Hepatocyte (in vitro differentiated cells): ENCODE results near the gene ATF4. TPM values are rescaled to one million over a fixed set of nuclear protein-coding genes. Genes with fewer than 3 reads are reported as not detected.

Experiments
- DNase-seq: peaks from one replicate; pipeline ENCODE4 v3.0.0-alpha.2; 2016; ENCODE audit warnings: low spot score
- H2AFZ ChIP-seq: fragments of 200-600 bp; sonication (generic); 2 replicates; pipeline ENCODE4 v1.6.0; 2016; ENCODE audit warnings: antibody characterized with exemption, mild to moderate bottlenecking
- H3K27ac ChIP-seq: fragments of 200-600 bp; sonication (generic); 2 replicates; pipeline ENCODE4 v1.5.1; 2016; ENCODE audit warnings: mild to moderate bottlenecking
- H3K27me3 ChIP-seq: fragments of 200-600 bp; sonication (generic); 2 replicates; pipeline ENCODE4 v1.6.1; 2016
- H3K36me3 ChIP-seq: fragments of 200-600 bp; sonication (generic); replicated peaks from 2 replicates; pipeline ENCODE4 v1.5.1; 2016; ENCODE audit warnings: low read depth; ENCODE audit not compliant: insufficient read depth
- H3K4me1 ChIP-seq: fragments of 200-600 bp; sonication (generic); 2 replicates; pipeline ENCODE4 v1.5.1; 2016; ENCODE audit warnings: mild to moderate bottlenecking, moderate library complexity; ENCODE audit not compliant: insufficient read depth
- H3K4me2 ChIP-seq: fragments of 200-600 bp; sonication (generic); 2 replicates; pipeline ENCODE4 v1.6.0; 2016
- H3K4me3 ChIP-seq: fragments of 200-600 bp; sonication (generic); 2 replicates; pipeline ENCODE4 v1.5.1; 2016; ENCODE audit warnings: mild to moderate bottlenecking
- H3K79me2 ChIP-seq: fragments of 200-600 bp; sonication (generic); 2 replicates; pipeline ENCODE4 v1.6.0; 2017; ENCODE audit warnings: mild to moderate bottlenecking
- H3K9me2 ChIP-seq: fragments of 200-600 bp; sonication (generic); replicated peaks from 2 replicates; pipeline ENCODE4 v1.6.0; 2017; ENCODE audit warnings: mild to moderate bottlenecking; ENCODE audit not compliant: insufficient read depth
- H3K9me3 ChIP-seq: fragments of 200-600 bp; sonication (generic); 2 replicates; pipeline ENCODE4 v1.5.1; 2016; ENCODE audit warnings: low read depth, mild to moderate bottlenecking
- H4K20me1 ChIP-seq: fragments of 200-600 bp; sonication (generic); 2 replicates; pipeline ENCODE4 v1.6.0; 2016; ENCODE audit warnings: mild to moderate bottlenecking; ENCODE audit not compliant: insufficient read depth, poor library complexity, severe bottlenecking
- EZH2 ChIP-seq: fragments of 200-600 bp; sonication (generic); IDR thresholded peaks from 2 replicates; pipeline ENCODE4 v1.6.1; 2016; ENCODE audit warnings: antibody characterized with exemption, mild to moderate bottlenecking, borderline replicate concordance
- EZH2phosphoT487 ChIP-seq: fragments of 200-600 bp; sonication (generic); IDR thresholded peaks from one replicate; pipeline ENCODE4 v1.6.1; 2018; ENCODE audit warnings: antibody characterized with exemption, mild to moderate bottlenecking, low read depth, moderate library complexity; ENCODE audit not compliant: unreplicated experiment, severe bottlenecking
- WGBS: methylation state at CpG from one replicate; pipeline ENCODE4 v1.1.6; 2016; ENCODE audit warnings: low lambda C conversion rate; ENCODE audit errors: missing lambda C conversion rate; 5-methylcytosine and 5-hydroxymethylcytosine counted together
- polyA plus RNA-seq: library from polyadenylated mRNA; unstranded; fragments of >200 nt; fragmentation: Nextera tagmentation; extraction: Ambion mirVana; gene quantifications from 2 replicates; pipeline ENCODE4 v1.2.1, GENCODE V29; 2016
- total RNA-seq: library from RNA; depleted of rRNA; stranded (reverse); fragments of >200 nt; gene quantifications from 2 replicates; pipeline ENCODE4 v1.2.3, GENCODE V29; 2014
- TF ChIP-seq, protein P1 (sequence below): fragments of 200-600 bp; sonication (generic); IDR thresholded peaks from 2 replicates; pipeline ENCODE4 v1.5.1; 2016; ENCODE audit warnings: antibody characterized with exemption, mild to moderate bottlenecking; ENCODE audit not compliant: poor library complexity

Gene ATF4
- total and polyA plus RNA-seq, 2 experiments from 2014 or later, result 144 to 231 TPM

DNA sequence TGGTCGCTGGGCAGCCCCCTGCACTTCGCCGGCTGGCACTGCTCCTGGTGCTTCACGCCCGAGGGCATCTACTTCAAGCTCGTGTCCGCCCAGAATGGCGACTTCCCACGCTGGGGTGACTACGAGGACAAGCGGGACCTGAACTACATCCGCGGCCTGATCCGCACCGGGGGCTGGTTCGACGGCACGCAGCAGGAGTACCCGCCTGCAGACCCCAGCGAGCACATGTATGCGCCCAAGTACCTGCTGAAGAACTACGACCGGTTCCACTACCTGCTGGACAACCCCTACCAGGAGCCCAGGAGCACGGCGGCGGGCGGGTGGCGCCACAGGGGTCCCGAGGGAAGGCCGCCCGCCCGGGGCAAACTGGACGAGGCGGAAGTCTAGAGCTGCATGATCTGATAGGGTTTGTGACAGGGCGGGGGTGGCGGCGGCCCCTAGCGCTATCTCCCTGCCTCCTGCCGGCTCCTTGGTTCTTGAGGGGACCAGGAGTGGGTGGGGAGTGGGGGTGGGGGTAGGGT lies 31.7 kb upstream of the ATF4 start:
- Histone ChIP-seq H3K4me1 (peaks cover 4% of the 10 kb centered on the region), H4K20me1 (no peaks in the 10 kb centered on the region), H3K27ac (no peak overlapping the region), H3K4me2 (no peak overlapping the region), H3K36me3 (no peaks in the 10 kb centered on the region), H3K27me3 (no peaks in the 10 kb centered on the region), H3K9me2 (no peaks in the 10 kb centered on the region), H3K79me2 (peaks cover 6% of the 10 kb centered on the region), H3K9me3 (no peaks in the 10 kb centered on the region), H3K4me3 (no peak overlapping the region), H2AFZ (no peak overlapping the region)
- DNase-seq, result no peak
- TF ChIP-seq, protein P1, sequence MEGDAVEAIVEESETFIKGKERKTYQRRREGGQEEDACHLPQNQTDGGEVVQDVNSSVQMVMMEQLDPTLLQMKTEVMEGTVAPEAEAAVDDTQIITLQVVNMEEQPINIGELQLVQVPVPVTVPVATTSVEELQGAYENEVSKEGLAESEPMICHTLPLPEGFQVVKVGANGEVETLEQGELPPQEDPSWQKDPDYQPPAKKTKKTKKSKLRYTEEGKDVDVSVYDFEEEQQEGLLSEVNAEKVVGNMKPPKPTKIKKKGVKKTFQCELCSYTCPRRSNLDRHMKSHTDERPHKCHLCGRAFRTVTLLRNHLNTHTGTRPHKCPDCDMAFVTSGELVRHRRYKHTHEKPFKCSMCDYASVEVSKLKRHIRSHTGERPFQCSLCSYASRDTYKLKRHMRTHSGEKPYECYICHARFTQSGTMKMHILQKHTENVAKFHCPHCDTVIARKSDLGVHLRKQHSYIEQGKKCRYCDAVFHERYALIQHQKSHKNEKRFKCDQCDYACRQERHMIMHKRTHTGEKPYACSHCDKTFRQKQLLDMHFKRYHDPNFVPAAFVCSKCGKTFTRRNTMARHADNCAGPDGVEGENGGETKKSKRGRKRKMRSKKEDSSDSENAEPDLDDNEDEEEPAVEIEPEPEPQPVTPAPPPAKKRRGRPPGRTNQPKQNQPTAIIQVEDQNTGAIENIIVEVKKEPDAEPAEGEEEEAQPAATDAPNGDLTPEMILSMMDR, result no peak
- no peak for TF ChIP-seq EZH2phosphoT487
- TF ChIP-seq EZH2, result no peak
- WGBS, result 95% methylated on average over 38 of the region's 39 CpGs

DNA sequence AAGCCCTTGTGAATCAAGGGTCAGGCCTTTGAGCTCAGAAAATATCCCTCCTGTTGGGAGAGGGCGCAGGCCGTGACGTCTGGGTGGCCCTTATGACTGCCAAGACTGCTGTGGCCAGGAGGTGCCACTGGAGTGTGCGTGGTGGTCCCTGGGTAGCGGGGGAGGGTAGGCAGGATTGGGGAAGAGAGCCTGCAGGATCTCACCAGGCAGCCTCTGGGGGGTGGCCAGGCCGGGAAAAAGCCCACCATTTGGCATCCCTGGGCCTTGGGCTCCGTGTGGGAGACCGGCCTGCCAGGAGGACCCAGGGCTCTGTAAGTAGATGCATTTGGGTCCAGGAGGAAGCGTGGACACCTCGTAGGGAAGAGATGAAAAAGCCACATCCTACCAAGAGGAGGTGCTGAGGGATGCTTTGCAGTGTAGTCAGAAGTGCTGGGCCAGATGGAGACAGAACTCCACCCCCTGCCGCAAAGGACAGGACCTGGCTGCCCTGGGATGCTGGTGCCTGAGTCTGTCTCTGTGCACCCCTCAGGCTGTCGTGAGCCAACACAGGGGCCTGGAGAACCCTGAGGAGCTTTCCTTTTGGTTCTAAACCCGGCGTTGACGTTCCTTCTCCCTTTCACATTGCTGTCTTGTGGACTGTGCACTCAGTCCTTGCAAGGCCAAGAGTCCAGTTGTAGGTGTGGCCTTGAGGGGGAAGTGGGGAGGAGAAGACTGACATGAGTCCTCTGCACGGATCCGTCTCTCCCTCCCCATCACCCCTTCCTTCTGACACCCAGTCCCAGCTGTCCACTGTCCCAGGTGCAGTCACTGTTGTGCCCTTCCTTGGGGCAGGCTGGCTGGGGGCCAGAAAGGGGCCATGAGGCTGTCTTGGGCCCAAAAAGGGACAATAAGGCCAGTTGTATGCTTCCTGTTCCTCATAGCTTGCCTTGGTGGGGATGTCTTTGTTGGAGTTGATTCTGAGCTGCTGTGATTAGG lies 31.0 kb upstream of the ATF4 start:
- Histone ChIP-seq H3K36me3 (no peaks in the 10 kb centered on the region), H3K79me2 (peaks cover 3% of the 10 kb centered on the region), H3K4me1 (peaks cover 4% of the 10 kb centered on the region), H4K20me1 (no peaks in the 10 kb centered on the region), H3K4me3 (no peak overlapping the region), H2AFZ (no peak overlapping the region), H3K27ac (peak overlapping the region; percentile 41), H3K9me2 (no peaks in the 10 kb centered on the region), H3K27me3 (no peaks in the 10 kb centered on the region), H3K9me3 (no peaks in the 10 kb centered on the region), H3K4me2 (no peak overlapping the region)
- 88% methylated on average over 17 of the region's 17 CpGs for WGBS
- no peak for TF ChIP-seq EZH2phosphoT487
- TF ChIP-seq EZH2, result no peak
- TF ChIP-seq, protein P1, result no peak
- DNase-seq, result no peak

DNA sequence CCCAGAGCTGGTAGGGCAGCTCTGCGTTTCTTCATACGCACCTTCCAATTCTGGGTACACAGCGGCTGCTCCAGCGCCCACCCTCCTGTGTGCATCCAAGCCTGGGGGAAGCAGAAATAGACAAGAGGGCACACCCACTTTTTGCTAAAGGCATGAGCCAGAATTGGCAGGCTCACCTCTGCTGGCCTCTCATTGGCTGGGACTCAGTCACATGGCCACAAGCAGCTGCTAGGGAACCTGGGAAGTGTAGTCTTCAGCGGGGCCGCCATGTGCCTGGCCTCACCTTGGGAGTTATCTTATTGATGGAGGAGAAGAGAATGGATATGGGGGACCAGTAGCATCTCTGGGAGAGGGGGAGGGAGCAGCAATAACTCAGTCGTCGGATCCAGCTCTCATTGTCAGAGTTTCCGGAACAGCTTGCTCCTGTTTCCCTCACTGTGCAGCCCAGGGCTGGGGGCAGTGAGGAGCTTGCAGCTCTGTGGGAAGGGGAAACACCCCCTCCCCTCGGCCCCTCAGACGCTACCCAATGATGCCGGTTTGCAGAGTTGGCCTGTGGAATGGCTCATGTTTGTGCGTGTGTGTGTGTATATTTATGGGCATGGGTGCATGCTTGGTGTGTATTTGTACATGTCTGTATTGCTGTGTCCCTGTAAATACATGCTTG lies 30.1 kb upstream of the ATF4 start:
- peak; percentile 76 for DNase-seq
- H2AFZ ChIP-seq, result no peak overlapping the region
- no peak overlapping the region for H3K4me3 ChIP-seq
- H4K20me1 ChIP-seq, result no peaks in the 10 kb centered on the region
- no peaks in the 10 kb centered on the region for H3K27me3 ChIP-seq
- peak overlapping the region; percentile 41 for H3K27ac ChIP-seq
- no peaks in the 10 kb centered on the region for H3K9me3 ChIP-seq
- H3K36me3 ChIP-seq, result no peaks in the 10 kb centered on the region
- peaks cover 3% of the 10 kb centered on the region for H3K79me2 ChIP-seq
- no peak overlapping the region for H3K4me2 ChIP-seq
- H3K4me1 ChIP-seq, result peaks cover 4% of the 10 kb centered on the region
- no peaks in the 10 kb centered on the region for H3K9me2 ChIP-seq
- WGBS, result 58% methylated on average over 13 of the region's 13 CpGs
- TF ChIP-seq EZH2 (no peak), EZH2phosphoT487 (no peak)
- TF ChIP-seq, protein P1, result no peak
